Mammary epithelial cell (primary cell): ENCODE measurements around the gene LPCAT1.

ENCODE experiments used
- EZH2 ChIP-seq: IDR thresholded peaks from 2 replicates; pipeline ENCODE4 v1.6.1; 2012; ENCODE audit warnings: low read length, inconsistent platforms, borderline replicate concordance
- TF ChIP-seq, protein P1 (sequence below), 2 donors: IDR thresholded peaks in 1 of 2; conservative IDR thresholded peaks in 1 of 2; 2 replicates each; pipeline ENCODE4 v1.5.1; 2011 to 2012; ENCODE audit warnings: inconsistent platforms in 2 of 2, low read length in 2 of 2, mild to moderate bottlenecking in 2 of 2, control low read depth in 1 of 2, low read depth in 1 of 2; ENCODE audit not compliant: insufficient read depth in 1 of 2; ENCODE audit errors: extremely low read depth in 1 of 2

DNA sequence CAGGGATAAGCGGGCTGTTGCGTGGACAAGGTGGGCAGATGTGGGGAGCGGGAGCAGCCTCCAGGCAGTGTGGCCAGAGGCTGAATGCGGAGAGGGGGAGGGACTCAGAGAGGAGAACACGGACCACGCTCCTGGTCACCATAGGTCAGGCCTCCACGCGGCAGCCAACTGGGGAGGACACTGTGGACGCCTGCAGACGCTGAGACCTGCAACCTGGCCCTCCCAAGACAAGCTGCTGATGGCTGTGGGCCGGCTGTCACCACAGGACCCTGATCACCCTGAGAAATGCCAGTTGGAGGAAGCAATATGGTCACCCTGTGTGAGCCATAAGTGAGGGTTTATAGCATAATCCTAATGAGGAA is 16.8 kb downstream of the LPCAT1 start:
- TF ChIP-seq, protein P1, sequence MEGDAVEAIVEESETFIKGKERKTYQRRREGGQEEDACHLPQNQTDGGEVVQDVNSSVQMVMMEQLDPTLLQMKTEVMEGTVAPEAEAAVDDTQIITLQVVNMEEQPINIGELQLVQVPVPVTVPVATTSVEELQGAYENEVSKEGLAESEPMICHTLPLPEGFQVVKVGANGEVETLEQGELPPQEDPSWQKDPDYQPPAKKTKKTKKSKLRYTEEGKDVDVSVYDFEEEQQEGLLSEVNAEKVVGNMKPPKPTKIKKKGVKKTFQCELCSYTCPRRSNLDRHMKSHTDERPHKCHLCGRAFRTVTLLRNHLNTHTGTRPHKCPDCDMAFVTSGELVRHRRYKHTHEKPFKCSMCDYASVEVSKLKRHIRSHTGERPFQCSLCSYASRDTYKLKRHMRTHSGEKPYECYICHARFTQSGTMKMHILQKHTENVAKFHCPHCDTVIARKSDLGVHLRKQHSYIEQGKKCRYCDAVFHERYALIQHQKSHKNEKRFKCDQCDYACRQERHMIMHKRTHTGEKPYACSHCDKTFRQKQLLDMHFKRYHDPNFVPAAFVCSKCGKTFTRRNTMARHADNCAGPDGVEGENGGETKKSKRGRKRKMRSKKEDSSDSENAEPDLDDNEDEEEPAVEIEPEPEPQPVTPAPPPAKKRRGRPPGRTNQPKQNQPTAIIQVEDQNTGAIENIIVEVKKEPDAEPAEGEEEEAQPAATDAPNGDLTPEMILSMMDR (conservative IDR thresholded peaks at IDR 0.05 in 1 of 2, IDR thresholded peaks at IDR 0.05 in 1 of 2; ENCODE audit: extremely low read depth in 1 of 2, insufficient read depth in 1 of 2, low read depth in 1 of 2, low read length in 2 of 2) = no peak
- no peak for TF ChIP-seq EZH2
